Epithelial cell of proximal tubule (primary cell): ENCODE measurements around the gene FAM222A. TPM values are rescaled to one million over a fixed set of nuclear protein-coding genes. Genes with fewer than 3 reads are reported as not detected.

ENCODE experiments used
- DNase-seq: peaks from one replicate; pipeline ENCODE4 v3.0.0-alpha.2; 2011; ENCODE audit warnings: low read depth
- H3K4me3 ChIP-seq: 2 replicates; pipeline ENCODE4 v1.5.1; 2011; ENCODE audit warnings: low read depth, mild to moderate bottlenecking, low read length
- CTCF ChIP-seq: conservative IDR thresholded peaks from 2 replicates; pipeline ENCODE4 v1.5.1; 2012; ENCODE audit warnings: low read depth, mild to moderate bottlenecking, low read length
- total RNA-seq: library from RNA; depleted of rRNA; stranded (reverse); fragments of >200 nt; gene quantifications from 2 replicates; pipeline ENCODE4 v1.2.3, GENCODE V29; 2015

The FAM222A gene
- total RNA-seq, 1 donor from 2014 or later = 0.52 TPM

DNA sequence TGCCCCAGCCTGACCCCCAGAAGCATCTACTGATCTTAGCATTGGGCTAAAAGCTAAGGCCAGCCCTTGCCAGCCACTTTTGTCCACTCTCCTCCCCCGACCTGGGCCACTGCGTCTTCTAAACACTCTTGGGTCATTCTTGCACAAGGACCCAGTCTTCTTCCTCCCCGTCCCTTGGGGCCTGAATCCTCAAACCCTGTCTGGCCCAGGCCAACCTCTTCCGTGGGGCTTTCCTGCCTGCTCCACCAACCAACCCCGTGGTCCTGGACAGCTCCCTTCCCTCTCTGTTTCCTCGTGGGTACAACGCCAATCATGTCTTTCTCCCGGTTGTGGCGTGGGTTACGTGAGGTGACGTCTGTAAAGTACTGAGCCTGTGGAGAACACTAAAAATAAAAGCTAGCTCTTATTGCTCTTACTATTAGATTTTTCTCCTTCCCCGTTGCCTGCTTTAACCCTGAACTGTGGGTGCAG lies 21.5 kb downstream of the FAM222A start:
- no peak for DNase-seq
- no peak overlapping the region for H3K4me3 ChIP-seq
- no peak for TF ChIP-seq CTCF

GRCh38 chr12:109735825-109736551 lies 22.4 kb downstream of the FAM222A start:
- no peak for TF ChIP-seq CTCF
- DNase-seq = no peak
- no peak overlapping the region for H3K4me3 ChIP-seq

- H3K4me3 ChIP-seq = no peak overlapping the region
- no peak for DNase-seq
- no peak for TF ChIP-seq CTCF
Observed at GRCh38 chr12:109736552-109737108, 23.0 kb downstream of the FAM222A start.

GRCh38 chr12:109737126-109737525 lies 23.5 kb downstream of the FAM222A start:
- H3K4me3 ChIP-seq = no peak overlapping the region
- TF ChIP-seq CTCF = no peak
- no peak for DNase-seq

DNA sequence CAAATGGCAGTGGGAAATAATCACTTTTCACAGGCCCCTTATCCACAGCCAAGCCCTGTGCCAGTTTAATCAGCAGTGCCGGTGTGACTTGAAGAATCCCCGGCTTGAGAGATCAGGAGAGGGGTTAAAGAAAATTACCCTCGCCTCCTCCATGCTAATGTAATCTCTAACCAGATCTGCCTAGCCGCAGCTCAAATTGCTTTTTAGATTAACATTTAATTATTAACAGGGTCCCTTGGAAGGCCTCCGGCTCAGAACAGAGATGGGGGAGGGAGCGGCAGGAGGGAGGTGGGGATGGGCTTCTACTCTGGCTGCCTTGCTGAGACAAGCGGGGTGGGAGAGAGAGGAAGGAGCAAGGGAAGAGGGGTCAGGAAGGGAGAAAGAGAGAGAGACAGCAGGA lies 24.0 kb downstream of the FAM222A start:
- TF ChIP-seq CTCF = no peak
- no peak overlapping the region for H3K4me3 ChIP-seq
- DNase-seq = no peak

DNA sequence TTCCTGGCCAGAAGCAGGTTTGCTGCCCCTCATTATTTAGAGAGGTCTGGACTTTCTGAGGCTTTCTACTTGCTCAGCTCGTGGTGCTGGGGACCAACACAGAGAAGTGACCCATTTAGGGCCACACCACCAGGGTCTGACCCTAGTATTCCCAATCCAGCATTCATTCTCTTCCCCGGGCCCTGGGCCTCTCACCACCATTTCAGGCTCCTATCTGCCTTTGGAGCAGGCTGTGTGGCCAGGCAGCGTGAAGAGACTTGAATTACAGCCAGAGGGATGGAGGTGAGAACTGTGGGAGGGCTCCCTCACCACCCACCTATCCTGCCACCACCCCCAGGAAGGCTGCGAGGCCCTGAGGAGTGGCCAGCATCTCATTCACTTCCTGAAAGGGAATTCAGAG lies 24.6 kb downstream of the FAM222A start:
- no peak for TF ChIP-seq CTCF
- no peak for DNase-seq
- H3K4me3 ChIP-seq = no peak overlapping the region
